Right hindlimb (tissue), 1 donor: ENCODE measurements around the gene TRIM10.
"Not testable (repeated sequence)": the region's sequence is repeated elsewhere in the genome, so short reads cannot be mapped to it uniquely, and the experiment has no call there.

Experiments used
- DNase-seq: peaks from one replicate; pipeline ENCODE4 v3.0.0-alpha.2; 2018

The TRIM10 gene

DNA sequence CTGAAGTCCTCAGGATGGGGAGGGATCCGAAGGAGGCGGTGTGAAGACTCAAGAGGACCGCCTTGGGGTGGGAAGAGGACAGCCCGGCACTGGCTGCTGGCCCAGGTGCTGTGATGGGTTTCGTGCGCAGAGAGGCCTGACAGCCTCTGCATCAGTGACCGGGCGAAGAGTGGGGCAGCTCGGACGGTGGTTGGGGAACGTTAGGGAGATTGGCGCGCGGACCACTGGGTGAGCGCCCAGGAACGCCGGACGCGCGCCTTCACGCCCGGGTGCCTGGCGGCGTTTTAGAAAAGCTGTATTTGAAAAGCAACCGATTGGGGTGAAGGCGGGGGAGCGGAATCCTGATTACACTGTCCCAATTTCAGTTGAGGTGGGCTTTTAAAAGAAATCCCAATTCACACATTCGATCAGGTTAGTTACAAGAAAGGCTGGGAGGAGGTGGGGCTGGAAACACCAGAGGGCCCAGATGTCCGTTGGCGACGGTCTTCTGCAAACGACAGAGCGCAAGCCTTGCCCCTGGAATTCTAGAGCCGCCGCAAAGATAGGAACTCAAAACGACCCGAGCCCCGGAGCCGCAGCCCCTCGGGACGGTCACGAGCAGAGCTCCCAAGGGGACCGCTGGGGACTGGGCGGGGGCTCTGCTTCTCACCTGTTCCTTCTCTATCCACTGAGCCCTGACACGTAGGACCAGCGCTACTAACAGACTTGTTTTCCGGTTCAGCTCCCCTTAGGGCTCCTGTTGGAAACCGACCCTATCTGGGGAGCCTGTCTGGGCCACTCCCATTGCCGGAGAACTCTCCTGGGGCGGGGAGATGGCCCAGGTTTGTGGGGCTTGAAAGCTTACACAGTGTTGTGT is 33.5 kb downstream of the TRIM10 start:
- DNase-seq: no peak

GRCh38 chr6:30122515-30122914 is 38.5 kb downstream of the TRIM10 start:
- DNase-seq: no peak

DNA sequence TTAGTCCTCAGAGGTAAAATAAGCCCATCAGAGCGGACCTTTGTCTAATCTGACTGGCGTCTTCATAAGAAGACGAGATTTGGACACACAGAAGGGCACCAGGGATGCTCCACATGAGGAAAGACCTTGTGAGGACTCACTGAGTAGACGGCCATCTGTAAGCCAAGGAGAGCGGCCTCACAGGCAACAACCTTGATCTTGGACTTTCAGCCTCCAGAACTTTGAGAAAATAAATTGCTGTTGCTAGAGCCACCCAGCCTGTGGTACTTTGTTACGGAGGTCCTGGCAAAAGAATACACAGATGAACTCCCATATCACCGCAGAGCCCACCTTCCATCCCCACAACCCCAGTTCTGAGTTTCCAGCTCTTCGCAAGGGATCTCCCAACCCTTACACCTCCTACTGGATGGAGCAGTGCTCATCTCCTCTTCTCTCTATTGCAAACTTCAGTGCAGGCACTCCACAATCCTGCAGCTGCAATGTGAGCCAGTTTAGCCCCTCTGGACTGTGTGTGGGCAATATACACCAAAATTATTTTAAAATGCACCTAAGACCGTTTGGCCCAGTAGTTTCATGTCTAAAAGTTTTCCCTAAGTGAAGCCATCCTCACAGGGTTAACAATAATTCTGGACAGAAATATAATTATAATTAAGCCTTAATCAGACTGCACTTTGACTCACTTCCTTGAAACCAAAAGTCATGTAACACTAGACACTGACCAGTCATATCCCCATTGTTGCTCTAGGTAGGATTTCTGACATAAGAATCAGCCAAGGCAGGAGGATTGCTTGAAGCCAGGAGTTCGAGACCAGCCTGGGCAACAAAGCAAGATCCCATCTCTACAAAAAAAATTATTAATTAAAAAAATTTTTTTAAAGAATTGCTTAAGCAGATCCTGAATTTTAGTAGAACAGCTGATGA is 39.3 kb downstream of the TRIM10 start:
- DNase-seq: no peak

DNA sequence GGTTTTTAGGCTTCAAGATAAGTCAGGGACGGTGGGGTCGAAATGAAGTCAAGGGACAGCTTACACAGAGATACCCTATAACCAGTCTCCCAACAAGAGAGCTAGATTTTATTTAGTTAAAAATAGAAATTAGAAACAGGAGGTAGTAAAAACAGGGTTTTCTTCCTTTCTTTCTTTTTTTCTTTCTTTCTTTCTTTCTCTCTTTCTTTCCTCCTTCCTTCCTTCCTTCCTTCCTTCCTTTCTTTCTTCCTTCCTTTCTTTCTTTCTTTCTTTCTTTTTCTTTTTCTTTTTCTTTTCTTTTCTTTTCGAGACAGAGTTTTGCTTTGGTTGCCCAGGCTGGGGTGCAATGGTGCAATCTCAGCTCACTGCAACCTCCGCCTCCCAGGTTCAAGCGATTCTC is 42.3 kb downstream of the TRIM10 start:
- not testable (repeated sequence) for DNase-seq

- no peak for DNase-seq
Measured at GRCh38 chr6:30116724-30117123, 44.3 kb downstream of the TRIM10 start.

DNA sequence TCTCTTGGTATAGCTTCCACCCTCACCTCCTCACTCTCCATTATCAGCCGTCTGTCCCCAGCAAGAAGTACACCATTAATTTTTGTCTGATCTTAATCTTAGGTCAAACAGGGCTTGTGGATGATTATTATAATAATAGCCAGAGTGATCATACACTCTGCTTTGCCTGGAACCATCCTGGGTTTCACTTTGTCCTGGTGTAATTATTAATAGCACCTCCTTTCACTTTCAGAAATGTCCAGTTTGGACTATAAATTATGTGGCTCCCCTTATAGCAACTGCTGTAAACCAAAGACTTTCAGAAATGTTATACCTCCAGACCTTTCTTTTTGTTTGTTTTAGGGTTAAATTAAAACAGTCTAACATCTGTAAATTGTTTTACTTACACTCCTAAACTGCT is 47.2 kb downstream of the TRIM10 start:
- no peak for DNase-seq

DNA sequence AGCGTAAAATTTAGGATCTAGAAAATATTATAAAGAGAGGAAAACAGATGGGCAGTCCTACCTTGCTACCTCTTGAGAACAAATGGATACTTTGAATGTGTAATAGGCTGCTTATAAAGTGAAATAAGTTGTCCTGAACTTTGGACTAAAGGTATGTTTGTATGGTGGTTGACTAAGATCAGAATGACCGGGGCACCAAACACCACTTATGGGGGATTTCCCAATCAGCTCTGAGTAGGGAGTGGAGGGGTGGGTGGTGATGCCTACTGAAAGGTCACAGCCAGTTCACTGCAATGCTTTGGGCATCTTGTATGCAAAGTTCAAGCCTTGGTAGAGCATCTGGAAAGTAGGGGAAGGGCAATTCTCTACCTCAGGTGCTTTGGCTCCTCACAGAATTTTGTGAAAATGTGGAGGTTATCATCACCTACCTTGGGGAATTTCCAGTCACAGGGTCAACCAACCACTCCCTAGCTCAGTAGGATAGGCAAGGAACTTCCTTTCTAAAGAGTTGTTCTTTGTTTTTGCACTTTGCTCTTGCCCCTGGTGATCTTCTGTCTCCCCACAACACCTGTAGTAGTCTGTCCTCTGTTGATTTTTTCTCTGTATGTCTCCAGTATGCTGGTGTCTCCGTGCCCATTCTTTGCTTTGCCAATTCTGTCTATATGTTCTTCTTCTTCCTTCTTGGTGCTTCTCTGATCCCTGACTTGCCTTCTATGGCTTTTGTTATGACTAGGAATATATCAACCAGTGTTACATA is 47.8 kb downstream of the TRIM10 start, which contains the start of gene TRIM31:
TSS of gene TRIM31 (minus strand) at position 88 of the 757 bp plus-strand sequence. CDS start 285 bp downstream, outside the sequence.
- DNase-seq: no peak

GRCh38 chr6:30112402-30112994 is 48.5 kb downstream of the TRIM10 start:
- DNase-seq: no peak

DNA sequence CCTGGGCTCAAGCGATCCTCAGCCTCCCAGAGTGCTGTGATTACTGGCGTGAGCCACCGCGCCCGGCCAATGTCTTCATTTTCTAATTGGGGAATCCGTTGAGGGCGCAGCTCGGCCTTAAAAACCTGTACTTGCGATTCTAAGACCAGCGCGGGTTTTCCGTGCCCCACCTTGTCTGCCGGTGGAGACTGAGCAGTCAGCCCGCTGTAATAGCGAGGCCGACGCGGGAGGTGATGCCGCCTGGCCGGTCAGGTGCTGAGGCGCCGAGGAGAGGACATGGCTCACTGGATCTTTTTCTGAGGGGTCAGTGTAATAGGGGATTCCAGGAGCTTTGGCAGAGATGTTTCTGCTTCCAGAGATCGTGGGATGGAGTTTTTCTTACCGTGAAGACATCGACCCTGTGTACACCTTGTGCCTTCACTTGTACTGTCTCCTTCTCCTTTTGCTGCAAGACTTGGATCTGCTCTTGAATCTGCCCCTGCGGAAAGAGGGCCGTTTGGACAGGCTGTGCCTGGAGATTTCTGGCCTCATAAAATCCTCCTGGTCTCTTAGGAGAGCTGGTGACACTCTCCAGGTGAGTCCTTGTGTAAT is 49.6 kb downstream of the TRIM10 start:
- DNase-seq: no peak

- DNase-seq: no peak
Measured at GRCh38 chr6:30104661-30105060, 56.4 kb downstream of the TRIM10 start.

DNA sequence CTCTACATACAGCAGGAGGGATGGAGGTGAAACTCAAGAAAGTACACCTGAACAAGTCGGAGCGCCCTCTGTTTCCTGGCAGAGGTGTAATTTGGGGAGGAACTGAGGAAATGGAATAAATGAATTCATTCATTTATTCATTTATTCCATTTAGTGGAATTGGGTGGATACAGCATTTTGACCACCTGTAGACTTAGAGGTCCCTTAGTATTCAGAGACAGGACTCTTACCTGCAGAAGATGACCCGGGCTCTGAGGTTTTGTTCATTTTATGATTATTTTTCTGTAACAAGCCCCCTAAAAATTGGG is 57.2 kb downstream of the TRIM10 start:
- DNase-seq: no peak

GRCh38 chr6:30102970-30103871 is 57.8 kb downstream of the TRIM10 start:
- DNase-seq: peak; percentile 82

DNA sequence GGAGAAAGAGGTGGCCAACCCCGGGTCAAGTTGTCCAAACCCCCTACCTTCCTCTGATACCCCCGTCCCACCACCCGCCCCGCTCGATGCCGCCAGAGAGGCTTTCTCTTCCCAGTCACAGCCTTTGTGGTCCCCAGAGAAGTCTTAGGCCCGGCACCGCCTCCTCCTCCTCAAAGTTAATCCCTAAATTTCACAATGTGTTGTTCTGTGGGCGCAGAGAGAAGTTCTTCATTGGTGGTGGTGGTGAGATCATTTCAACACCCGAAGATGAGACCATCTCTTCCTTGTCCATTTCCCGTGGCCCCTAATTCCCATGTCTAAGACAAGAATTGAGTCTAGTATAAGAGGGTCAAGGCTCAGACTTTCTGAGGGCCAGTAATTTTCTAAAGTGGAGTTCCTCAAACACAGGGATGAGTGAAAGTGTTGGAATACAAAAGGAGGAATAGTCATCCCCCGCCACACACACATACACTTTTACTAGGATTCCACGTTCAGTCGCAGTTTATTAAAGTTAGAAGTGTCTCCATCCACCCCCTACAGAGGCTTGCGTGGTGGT is 58.5 kb downstream of the TRIM10 start:
- no peak for DNase-seq
